ENCODE measurements around the gene KNCN. TPM values are rescaled to one million over a fixed set of nuclear protein-coding genes. Genes with fewer than 3 reads are reported as not detected.

Gene KNCN
- total RNA-seq, 1 donor from 2014 or later: not detected

DNA sequence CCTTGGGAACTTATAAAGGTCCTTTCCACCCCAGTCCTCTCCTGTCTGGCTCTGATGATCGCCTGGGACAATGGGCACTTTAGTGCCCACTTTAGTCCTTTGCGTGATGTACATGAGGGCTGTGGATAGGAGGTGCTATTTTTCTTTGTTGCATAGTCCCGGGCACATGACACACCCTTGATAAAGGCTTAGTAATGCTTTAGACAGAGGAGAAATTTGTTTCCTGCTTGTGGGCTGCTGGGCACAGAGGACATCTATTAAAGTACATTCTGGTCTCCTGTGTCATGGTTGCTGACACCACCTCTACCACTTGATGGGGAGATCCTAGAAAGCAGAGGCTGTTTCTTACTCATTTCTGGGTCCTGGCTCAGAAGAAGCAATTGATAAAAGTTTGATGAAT, 5.4 kb upstream of the KNCN start:
- peaks cover 14% of the 10 kb centered on the region for H3K36me3 ChIP-seq (ENCODE audit: control insufficient read depth, insufficient read depth, low read length)
- peak; percentile 90 for DNase-seq (ENCODE audit: low read depth)
- H3K27me3 ChIP-seq (ENCODE audit: control insufficient read depth, insufficient read depth, low read length): no peaks in the 10 kb centered on the region
- H3K4me3 ChIP-seq (ENCODE audit: low read depth, low read length): no peak overlapping the region
- TF ChIP-seq, protein P1, sequence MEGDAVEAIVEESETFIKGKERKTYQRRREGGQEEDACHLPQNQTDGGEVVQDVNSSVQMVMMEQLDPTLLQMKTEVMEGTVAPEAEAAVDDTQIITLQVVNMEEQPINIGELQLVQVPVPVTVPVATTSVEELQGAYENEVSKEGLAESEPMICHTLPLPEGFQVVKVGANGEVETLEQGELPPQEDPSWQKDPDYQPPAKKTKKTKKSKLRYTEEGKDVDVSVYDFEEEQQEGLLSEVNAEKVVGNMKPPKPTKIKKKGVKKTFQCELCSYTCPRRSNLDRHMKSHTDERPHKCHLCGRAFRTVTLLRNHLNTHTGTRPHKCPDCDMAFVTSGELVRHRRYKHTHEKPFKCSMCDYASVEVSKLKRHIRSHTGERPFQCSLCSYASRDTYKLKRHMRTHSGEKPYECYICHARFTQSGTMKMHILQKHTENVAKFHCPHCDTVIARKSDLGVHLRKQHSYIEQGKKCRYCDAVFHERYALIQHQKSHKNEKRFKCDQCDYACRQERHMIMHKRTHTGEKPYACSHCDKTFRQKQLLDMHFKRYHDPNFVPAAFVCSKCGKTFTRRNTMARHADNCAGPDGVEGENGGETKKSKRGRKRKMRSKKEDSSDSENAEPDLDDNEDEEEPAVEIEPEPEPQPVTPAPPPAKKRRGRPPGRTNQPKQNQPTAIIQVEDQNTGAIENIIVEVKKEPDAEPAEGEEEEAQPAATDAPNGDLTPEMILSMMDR (IDR thresholded peaks at IDR 0.05; ENCODE audit: insufficient read depth, low read length, severe bottlenecking): peak; percentile 23
- no peak for FAIRE-seq

DNA sequence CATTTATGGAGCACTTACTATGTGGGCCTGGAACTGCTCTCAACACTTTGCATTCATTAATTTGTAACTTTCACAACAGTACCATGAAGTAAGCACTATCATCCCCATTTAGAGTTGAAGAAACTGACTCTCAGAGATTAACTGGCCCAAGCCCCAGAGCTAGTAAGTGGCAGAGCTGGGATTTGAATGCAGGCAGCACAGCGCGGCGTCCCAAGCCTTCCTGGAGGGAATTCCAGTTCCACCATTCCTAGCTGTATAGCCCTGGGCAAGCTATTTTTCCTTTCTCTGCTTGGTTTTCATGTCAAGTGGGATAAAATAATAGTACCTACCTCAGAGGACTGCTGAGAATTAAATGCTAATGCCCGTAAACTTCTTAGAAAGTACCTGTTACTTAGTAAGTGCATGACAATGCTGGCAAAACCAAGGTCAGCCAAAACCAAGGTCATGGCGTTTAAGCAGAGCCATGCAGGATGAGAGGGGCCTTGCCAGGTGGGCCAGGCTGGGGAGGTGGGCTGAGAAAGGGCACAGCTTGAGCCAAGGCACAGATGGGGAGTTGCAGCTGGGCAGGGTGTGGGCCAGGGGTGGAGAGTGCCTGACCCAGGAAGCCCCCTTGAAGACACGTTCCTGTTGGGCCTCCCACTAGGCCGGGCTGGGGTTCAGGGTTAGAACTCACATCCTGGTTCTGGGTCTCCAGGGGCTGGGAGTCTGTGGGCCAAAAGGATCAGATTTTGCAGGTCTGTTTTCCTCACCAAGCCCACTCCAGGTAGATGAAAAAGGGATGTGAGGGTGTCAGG, 4.6 kb upstream of the KNCN start:
- H3K27me3 ChIP-seq (ENCODE audit: control insufficient read depth, insufficient read depth, low read length): no peaks in the 10 kb centered on the region
- H3K36me3 ChIP-seq (ENCODE audit: control insufficient read depth, insufficient read depth, low read length): peaks cover 8% of the 10 kb centered on the region
- H3K4me3 ChIP-seq (ENCODE audit: low read depth, low read length): no peak overlapping the region
- TF ChIP-seq, protein P1 (IDR thresholded peaks at IDR 0.05; ENCODE audit: insufficient read depth, low read length, severe bottlenecking): no peak
- FAIRE-seq (no peak), DNase-seq (ENCODE audit: low read depth) (no peak)

DNA sequence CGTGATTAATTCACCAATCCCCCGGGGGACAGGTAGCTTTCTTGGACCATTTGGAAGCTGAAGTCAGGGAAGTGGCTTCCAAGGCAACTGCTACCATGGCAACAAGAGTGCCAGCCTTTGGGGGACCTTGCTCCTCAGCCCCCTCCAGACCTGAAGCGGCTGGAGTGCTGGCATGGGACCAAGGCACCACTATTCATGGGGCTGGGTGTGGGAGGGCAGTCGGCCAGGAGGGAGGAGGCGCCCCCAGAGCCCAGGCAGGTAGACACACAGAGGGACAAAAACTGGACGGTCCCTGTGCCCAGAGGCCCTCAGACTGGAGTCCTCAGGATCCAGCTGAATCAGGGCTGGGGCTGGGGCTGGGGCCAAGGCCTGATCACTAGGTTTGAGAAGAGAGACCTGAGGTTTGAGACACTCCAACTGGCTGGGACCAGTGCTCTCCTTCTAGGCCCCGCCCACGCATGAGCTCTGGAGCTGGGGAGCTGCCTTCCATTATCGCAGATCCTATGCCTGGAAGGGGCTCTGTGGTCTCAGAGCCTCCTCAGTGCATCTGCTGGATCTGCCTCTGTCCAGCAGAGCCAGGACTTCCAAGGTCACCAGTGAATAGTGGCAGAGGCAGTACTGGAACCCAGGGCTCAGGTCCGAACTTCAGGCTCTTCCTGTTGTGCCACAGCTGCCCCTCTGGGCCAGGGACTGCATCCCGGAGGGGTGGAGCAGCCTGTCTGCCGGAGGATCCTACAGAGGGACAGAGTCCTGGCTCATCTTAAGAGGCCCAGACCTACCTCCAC, 3.3 kb upstream of the KNCN start:
- no peaks in the 10 kb centered on the region for H3K36me3 ChIP-seq (ENCODE audit: control insufficient read depth, insufficient read depth, low read length)
- no peak overlapping the region for H3K4me3 ChIP-seq (ENCODE audit: low read depth, low read length)
- DNase-seq (ENCODE audit: low read depth) (no peak), FAIRE-seq (no peak)
- TF ChIP-seq, protein P1 (IDR thresholded peaks at IDR 0.05; ENCODE audit: insufficient read depth, low read length, severe bottlenecking): no peak
- H3K27me3 ChIP-seq (ENCODE audit: control insufficient read depth, insufficient read depth, low read length): no peaks in the 10 kb centered on the region

DNA sequence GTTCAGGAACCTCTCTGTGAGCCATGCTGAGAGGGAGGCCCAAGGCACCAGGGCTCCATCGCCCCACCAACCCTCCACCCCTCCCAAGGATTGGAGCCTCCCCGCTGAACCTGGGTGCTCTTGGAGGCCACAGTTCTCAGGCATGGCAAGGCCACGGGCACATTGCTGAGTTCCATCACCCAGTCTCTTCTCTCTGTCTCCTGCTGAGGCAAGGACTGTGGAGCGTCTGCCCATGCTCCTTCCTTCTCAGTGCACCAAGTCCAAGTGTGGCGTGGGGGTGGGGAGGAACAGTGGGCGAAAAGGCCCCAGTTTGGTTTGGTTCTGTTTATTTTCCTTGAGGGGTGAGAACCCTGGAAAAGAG, 2.8 kb upstream of the KNCN start:
- TF ChIP-seq, protein P1 (IDR thresholded peaks at IDR 0.05; ENCODE audit: insufficient read depth, low read length, severe bottlenecking): no peak

DNA sequence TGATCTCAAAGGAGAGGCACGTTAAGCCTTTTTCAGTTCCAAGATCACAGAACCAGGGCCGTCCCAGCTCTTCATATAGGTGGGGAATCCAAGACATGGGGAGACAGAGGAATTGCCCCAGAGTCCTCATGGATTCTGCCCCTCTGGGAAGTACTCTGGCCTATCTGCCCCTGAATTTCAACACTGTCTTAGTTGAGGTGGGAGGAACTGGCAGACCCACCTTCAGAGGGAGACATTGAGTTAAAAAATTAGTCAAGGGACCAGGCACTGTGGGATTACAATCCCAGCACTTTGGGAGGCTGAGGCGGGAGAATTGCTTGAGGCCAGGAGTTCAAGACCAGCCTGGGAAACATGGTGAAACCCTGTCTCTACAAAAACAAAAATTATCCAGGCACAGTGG, 2.1 kb upstream of the KNCN start:
- Histone ChIP-seq H3K27me3 (ENCODE audit: control insufficient read depth, insufficient read depth, low read length) (no peaks in the 10 kb centered on the region), H3K36me3 (ENCODE audit: control insufficient read depth, insufficient read depth, low read length) (no peaks in the 10 kb centered on the region), H3K4me3 (ENCODE audit: low read depth, low read length) (no peak overlapping the region)
- no peak for DNase-seq (ENCODE audit: low read depth)
- TF ChIP-seq, protein P1 (IDR thresholded peaks at IDR 0.05; ENCODE audit: insufficient read depth, low read length, severe bottlenecking): no peak
- no peak for FAIRE-seq

More for the DNA sequence above, 2.8 kb upstream of the KNCN start:
- FAIRE-seq: no peak
- no peak overlapping the region for H3K4me3 ChIP-seq (ENCODE audit: low read depth, low read length)
- no peaks in the 10 kb centered on the region for H3K36me3 ChIP-seq (ENCODE audit: control insufficient read depth, insufficient read depth, low read length)
- DNase-seq (ENCODE audit: low read depth): no peak
- no peaks in the 10 kb centered on the region for H3K27me3 ChIP-seq (ENCODE audit: control insufficient read depth, insufficient read depth, low read length)
